Measurements from ENCODE around the gene ARHGAP4. TPM values are rescaled to one million over a fixed set of nuclear protein-coding genes. Genes with fewer than 3 reads are reported as not detected.

ARHGAP4 gene
- total RNA-seq, 3 donors from 2014 or later (not counting 1 experiment from before 2014, with no cell fraction given): 352 to 398 (median 384) TPM

DNA sequence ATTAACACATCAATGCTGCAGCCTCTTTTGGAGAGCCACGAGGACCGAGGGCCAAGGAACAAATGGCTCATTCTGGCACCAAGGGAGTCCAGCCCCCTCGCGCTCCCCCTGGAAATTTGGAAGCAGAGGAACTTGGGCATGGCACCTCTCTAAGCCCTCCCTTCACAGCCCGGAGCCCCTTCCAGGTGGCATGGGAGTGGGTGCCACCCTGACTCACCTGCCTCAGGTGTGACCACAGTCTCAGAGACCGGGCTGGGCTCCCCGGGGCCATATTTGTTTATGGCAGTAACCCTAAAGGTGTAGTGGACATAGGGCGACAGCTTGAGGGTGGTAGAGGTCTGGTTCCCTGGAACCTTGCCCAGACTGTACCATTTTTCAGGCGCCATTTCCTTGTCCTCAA lies 58.9 kb downstream of the ARHGAP4 start:
- no peak overlapping the region for H3K4me3 ChIP-seq (ENCODE audit: low read length)
- H3K27me3 Mint-ChIP-seq (ENCODE audit: low read depth in 2 of 2): peaks cover 0 to 8% of the 10 kb centered on the region in 2 donors
- no peaks in the 10 kb centered on the region for H3K4me1 ChIP-seq (ENCODE audit: control insufficient read depth, insufficient read depth, low read length)
- H3K4me3 Mint-ChIP-seq: no peak overlapping the region
- H3K9me3 Mint-ChIP-seq: no peaks in the 10 kb centered on the region
- no peak for DNase-seq
- intact Hi-C loops (cut with micrococcal nuclease): no loop called here
- H3K27ac ChIP-seq (ENCODE audit: low read length): no peak overlapping the region
- 81% methylated on average over 8 of the region's 9 CpGs for WGBS (ENCODE audit: insufficient coverage)
- no peaks in the 10 kb centered on the region for H3K4me1 Mint-ChIP-seq
- TF ChIP-seq, protein P1, sequence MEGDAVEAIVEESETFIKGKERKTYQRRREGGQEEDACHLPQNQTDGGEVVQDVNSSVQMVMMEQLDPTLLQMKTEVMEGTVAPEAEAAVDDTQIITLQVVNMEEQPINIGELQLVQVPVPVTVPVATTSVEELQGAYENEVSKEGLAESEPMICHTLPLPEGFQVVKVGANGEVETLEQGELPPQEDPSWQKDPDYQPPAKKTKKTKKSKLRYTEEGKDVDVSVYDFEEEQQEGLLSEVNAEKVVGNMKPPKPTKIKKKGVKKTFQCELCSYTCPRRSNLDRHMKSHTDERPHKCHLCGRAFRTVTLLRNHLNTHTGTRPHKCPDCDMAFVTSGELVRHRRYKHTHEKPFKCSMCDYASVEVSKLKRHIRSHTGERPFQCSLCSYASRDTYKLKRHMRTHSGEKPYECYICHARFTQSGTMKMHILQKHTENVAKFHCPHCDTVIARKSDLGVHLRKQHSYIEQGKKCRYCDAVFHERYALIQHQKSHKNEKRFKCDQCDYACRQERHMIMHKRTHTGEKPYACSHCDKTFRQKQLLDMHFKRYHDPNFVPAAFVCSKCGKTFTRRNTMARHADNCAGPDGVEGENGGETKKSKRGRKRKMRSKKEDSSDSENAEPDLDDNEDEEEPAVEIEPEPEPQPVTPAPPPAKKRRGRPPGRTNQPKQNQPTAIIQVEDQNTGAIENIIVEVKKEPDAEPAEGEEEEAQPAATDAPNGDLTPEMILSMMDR (IDR thresholded peaks at IDR 0.05): no peak
- no peak for ATAC-seq
- H3K27me3 ChIP-seq (ENCODE audit: control insufficient read depth, insufficient read depth, low read length): no peaks in the 10 kb centered on the region
- no peaks in the 10 kb centered on the region for H3K9me3 ChIP-seq (ENCODE audit: control insufficient read depth, insufficient read depth, low read length)
- no peaks in the 10 kb centered on the region for H3K36me3 ChIP-seq (ENCODE audit: control insufficient read depth, insufficient read depth, low read length)
- H3K27ac Mint-ChIP-seq: no peak overlapping the region
- H3K36me3 Mint-ChIP-seq: no peaks in the 10 kb centered on the region

DNA sequence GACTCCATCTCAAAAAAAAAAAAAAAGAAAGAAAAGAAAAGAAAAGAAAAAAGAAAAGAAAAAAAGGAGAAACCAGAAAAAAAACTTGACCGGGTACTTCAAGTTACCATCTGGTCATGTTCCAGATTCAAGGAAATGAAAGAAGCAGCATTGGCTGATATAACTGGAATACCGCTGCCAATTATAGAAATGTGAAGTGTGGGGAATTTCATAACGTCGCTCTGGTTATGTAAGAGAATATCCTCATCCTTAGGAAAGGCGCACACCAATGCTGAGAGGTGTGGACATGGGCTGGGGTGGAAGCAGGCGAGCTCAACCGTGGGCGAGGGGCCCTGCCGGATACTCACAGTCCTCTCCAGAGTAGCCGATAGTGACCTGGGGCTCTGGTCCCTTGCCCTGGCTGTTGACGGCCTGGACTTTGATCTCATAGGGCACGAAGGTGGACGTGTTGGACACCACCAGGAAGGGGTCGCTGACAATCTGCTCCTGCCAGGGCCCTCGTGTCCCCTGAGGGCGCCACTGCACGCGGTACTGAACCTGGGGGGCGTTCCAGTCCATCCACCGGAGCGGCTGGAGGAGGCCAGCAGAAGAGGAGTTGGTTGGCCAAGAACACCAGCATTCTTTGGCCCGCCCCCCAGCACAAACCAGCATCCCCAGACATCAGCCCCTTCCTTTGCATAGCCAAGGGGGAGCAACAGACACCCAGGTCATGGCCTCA lies 59.6 kb downstream of the ARHGAP4 start:
- no peaks in the 10 kb centered on the region for H3K9me3 ChIP-seq (ENCODE audit: control insufficient read depth, insufficient read depth, low read length)
- ATAC-seq: no peak
- H3K9me3 Mint-ChIP-seq: no peaks in the 10 kb centered on the region
- no peak overlapping the region for H3K27ac Mint-ChIP-seq
- intact Hi-C loops (cut with micrococcal nuclease): no loop called here
- H3K4me3 Mint-ChIP-seq: no peak overlapping the region
- no peaks in the 10 kb centered on the region for H3K27me3 ChIP-seq (ENCODE audit: control insufficient read depth, insufficient read depth, low read length)
- DNase-seq: no peak
- TF ChIP-seq, protein P1 (IDR thresholded peaks at IDR 0.05): no peak
- H3K4me1 ChIP-seq (ENCODE audit: control insufficient read depth, insufficient read depth, low read length): no peaks in the 10 kb centered on the region
- no peaks in the 10 kb centered on the region for H3K36me3 ChIP-seq (ENCODE audit: control insufficient read depth, insufficient read depth, low read length)
- H3K27ac ChIP-seq (ENCODE audit: low read length): no peak overlapping the region
- no peak overlapping the region for H3K4me3 ChIP-seq (ENCODE audit: low read length)
- no peaks in the 10 kb centered on the region for H3K4me1 Mint-ChIP-seq
- peaks cover 0 to 6% of the 10 kb centered on the region in 2 donors for H3K27me3 Mint-ChIP-seq (ENCODE audit: low read depth in 2 of 2)
- no peaks in the 10 kb centered on the region for H3K36me3 Mint-ChIP-seq
- 89% methylated on average over 22 of the region's 22 CpGs for WGBS (ENCODE audit: insufficient coverage)

DNA sequence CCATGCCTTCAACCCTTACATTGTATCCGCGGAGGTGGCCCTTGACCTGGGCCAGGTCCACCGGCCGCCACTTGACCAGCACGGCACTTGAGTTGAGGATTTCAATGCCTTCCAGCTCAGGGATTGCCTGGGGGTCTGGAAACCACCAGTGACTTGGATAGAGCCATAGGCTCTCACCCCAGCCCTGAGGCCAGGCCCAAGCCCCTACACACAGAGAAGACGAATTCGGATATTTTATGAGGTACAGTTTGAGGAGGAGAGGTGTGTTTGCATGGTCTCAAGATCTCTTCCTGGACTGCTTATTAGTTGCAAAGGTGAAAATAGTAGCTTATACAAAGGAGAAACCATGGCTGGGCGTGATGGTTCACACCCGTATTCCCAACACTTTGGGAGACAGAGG lies 60.4 kb downstream of the ARHGAP4 start:
- H3K27ac ChIP-seq (ENCODE audit: low read length): no peak overlapping the region
- no peaks in the 10 kb centered on the region for H3K4me1 Mint-ChIP-seq
- H3K4me1 ChIP-seq (ENCODE audit: control insufficient read depth, insufficient read depth, low read length): no peaks in the 10 kb centered on the region
- no peaks in the 10 kb centered on the region for H3K9me3 ChIP-seq (ENCODE audit: control insufficient read depth, insufficient read depth, low read length)
- no peak overlapping the region for H3K4me3 Mint-ChIP-seq
- H3K27ac Mint-ChIP-seq: no peak overlapping the region
- H3K36me3 ChIP-seq (ENCODE audit: control insufficient read depth, insufficient read depth, low read length): no peaks in the 10 kb centered on the region
- no peaks in the 10 kb centered on the region for H3K9me3 Mint-ChIP-seq
- no peak overlapping the region for H3K4me3 ChIP-seq (ENCODE audit: low read length)
- ATAC-seq: no peak
- intact Hi-C loops (cut with micrococcal nuclease): no loop called here
- TF ChIP-seq, protein P1 (IDR thresholded peaks at IDR 0.05): no peak
- H3K27me3 Mint-ChIP-seq (ENCODE audit: low read depth in 2 of 2): peaks cover under 1 to 6% of the 10 kb centered on the region in 2 donors
- H3K36me3 Mint-ChIP-seq: no peaks in the 10 kb centered on the region
- DNase-seq: no peak
- 94% methylated on average over 9 of the region's 9 CpGs for WGBS (ENCODE audit: insufficient coverage)
- H3K27me3 ChIP-seq (ENCODE audit: control insufficient read depth, insufficient read depth, low read length): no peaks in the 10 kb centered on the region

DNA sequence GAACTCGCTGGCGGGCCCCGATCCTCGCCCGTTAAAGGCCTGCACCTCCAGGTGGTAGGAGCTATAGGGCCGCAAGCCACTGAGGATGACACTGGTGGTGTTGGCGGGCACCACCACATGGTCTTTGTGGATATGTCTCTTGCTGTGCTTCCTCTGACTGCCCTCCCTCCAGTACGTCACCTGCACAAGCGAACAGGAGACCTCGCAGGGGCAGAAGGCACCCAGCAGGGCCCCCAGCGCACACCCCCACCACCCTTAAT lies 60.8 kb downstream of the ARHGAP4 start:
- H3K4me1 ChIP-seq (ENCODE audit: control insufficient read depth, insufficient read depth, low read length): no peaks in the 10 kb centered on the region
- no peaks in the 10 kb centered on the region for H3K4me1 Mint-ChIP-seq
- no peak overlapping the region for H3K27ac Mint-ChIP-seq
- H3K27ac ChIP-seq (ENCODE audit: low read length): no peak overlapping the region
- WGBS (ENCODE audit: insufficient coverage): 95% methylated on average over 11 of the region's 11 CpGs
- TF ChIP-seq, protein P1 (IDR thresholded peaks at IDR 0.05): no peak
- no peaks in the 10 kb centered on the region for H3K36me3 Mint-ChIP-seq
- ATAC-seq: no peak
- H3K4me3 ChIP-seq (ENCODE audit: low read length): no peak overlapping the region
- H3K9me3 ChIP-seq (ENCODE audit: control insufficient read depth, insufficient read depth, low read length): no peaks in the 10 kb centered on the region
- DNase-seq: no peak
- intact Hi-C loops (cut with micrococcal nuclease): no loop called here
- no peaks in the 10 kb centered on the region for H3K9me3 Mint-ChIP-seq
- no peaks in the 10 kb centered on the region for H3K36me3 ChIP-seq (ENCODE audit: control insufficient read depth, insufficient read depth, low read length)
- H3K4me3 Mint-ChIP-seq: no peak overlapping the region
- no peaks in the 10 kb centered on the region for H3K27me3 ChIP-seq (ENCODE audit: control insufficient read depth, insufficient read depth, low read length)
- H3K27me3 Mint-ChIP-seq (ENCODE audit: low read depth in 2 of 2): peaks cover 3 to 6% of the 10 kb centered on the region in 2 donors
